ENCODE results near the gene ELL.

GRCh38 chr19:18557411-18558201 is 35.7 kb upstream of the ELL start, which contains the start of gene KXD1:
- TF ChIP-seq, protein P1, sequence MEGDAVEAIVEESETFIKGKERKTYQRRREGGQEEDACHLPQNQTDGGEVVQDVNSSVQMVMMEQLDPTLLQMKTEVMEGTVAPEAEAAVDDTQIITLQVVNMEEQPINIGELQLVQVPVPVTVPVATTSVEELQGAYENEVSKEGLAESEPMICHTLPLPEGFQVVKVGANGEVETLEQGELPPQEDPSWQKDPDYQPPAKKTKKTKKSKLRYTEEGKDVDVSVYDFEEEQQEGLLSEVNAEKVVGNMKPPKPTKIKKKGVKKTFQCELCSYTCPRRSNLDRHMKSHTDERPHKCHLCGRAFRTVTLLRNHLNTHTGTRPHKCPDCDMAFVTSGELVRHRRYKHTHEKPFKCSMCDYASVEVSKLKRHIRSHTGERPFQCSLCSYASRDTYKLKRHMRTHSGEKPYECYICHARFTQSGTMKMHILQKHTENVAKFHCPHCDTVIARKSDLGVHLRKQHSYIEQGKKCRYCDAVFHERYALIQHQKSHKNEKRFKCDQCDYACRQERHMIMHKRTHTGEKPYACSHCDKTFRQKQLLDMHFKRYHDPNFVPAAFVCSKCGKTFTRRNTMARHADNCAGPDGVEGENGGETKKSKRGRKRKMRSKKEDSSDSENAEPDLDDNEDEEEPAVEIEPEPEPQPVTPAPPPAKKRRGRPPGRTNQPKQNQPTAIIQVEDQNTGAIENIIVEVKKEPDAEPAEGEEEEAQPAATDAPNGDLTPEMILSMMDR (IDR thresholded peaks at IDR 0.05): no peak
- no peak for TF ChIP-seq POLR2A (IDR thresholded peaks at IDR 0.05)

All from testis (tissue), 2 donors.